HFFc6 (cell line): ENCODE results near the gene GZMB. TPM values are rescaled to one million over a fixed set of nuclear protein-coding genes. Genes with fewer than 3 reads are reported as not detected.

Source experiments
- DNase-seq: peaks from one replicate; pipeline ENCODE4 v3.0.0-alpha.2; 2018
- H3K27ac Mint-ChIP-seq: 2 replicates; pipeline ENCODE4 v1.8.0; 2020; ENCODE audit warnings: mild to moderate bottlenecking, mixed read lengths
- H3K27me3 Mint-ChIP-seq: 2 replicates; pipeline ENCODE4 v1.8.0; 2021; ENCODE audit warnings: mild to moderate bottlenecking, moderate library complexity, mixed read lengths; ENCODE audit not compliant: insufficient read depth
- H3K36me3 Mint-ChIP-seq: 2 replicates; pipeline ENCODE4 v1.8.0; 2021; ENCODE audit warnings: low read depth, mixed read lengths
- H3K4me1 Mint-ChIP-seq: 2 replicates; pipeline ENCODE4 v1.8.0; 2020; ENCODE audit warnings: low read depth, mixed read lengths
- H3K4me3 Mint-ChIP-seq: 2 replicates; pipeline ENCODE4 v1.8.0; 2020; ENCODE audit warnings: mild to moderate bottlenecking, moderate library complexity, mixed read lengths
- H3K9me3 Mint-ChIP-seq: 2 replicates; pipeline ENCODE4 v1.8.0; 2020; ENCODE audit warnings: mild to moderate bottlenecking, mixed read lengths
- CTCF ChIP-seq: fragments of 200-600 bp; sonication (generic); IDR thresholded peaks from 2 replicates; pipeline ENCODE4 v1.5.0; 2021; ENCODE audit warnings: antibody characterized with exemption, mild to moderate bottlenecking
- total RNA-seq, 6 experiments: library from RNA; stranded (reverse); fragmentation: NEBNext Ultra II Directional; extraction: Animal tissue kit (Norgen Biotek cat#: 25700); gene quantifications; 2 replicates in 1 of 6; 3 replicates in 5 of 6; pipeline ENCODE4 v1.2.3, GENCODE V29; 2021

GZMB gene
- total RNA-seq, 6 experiments from 2014 or later = not detected

- Mint-ChIP-seq H3K4me1 (no peaks in the 10 kb centered on the region), H3K27me3 (peaks cover 1% of the 10 kb centered on the region; the same call in 1 of the 2 replicates), H3K9me3 (peaks cover 46% of the 10 kb centered on the region), H3K4me3 (no peak overlapping the region), H3K36me3 (no peaks in the 10 kb centered on the region), H3K27ac (no peak overlapping the region)
- no peak for TF ChIP-seq CTCF
- no peak for DNase-seq
Observed at GRCh38 chr14:24613241-24613640, 20.7 kb downstream of the GZMB start.

DNA sequence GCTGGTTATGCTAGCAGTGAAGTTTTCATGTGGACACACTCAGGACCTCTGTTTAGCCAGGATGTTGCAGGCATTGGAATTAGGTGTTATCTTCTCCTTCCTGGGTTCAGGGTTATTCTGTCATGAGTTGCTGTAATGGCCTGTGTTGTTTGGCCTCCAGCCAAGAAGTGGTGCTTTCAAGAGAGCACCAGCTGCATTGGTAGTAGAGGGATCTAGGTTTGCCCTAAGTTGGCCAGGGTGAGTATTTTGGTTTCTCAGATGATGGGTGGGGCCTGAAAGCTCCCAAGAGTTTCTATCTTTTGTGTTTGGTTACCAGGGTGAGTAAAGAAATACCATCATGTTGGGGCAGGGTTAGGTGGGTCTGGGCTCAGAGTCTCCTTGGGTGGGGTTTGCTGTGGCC is 21.8 kb downstream of the GZMB start:
- TF ChIP-seq CTCF = no peak
- Mint-ChIP-seq H3K27ac (no peak overlapping the region), H3K4me1 (no peaks in the 10 kb centered on the region), H3K36me3 (no peaks in the 10 kb centered on the region), H3K4me3 (no peak overlapping the region), H3K9me3 (peaks cover 52% of the 10 kb centered on the region), H3K27me3 (peaks cover 2% of the 10 kb centered on the region; the same call in 1 of the 2 replicates)
- DNase-seq = no peak

- no peak within 1 kb of the TSS for H3K4me3 Mint-ChIP-seq
- TF ChIP-seq CTCF = no peak
- H3K27me3 Mint-ChIP-seq = peaks cover 2% of the 10 kb centered on the region; the same call in 1 of the 2 replicates
- no peak for DNase-seq
- H3K9me3 Mint-ChIP-seq = peaks cover 66% of the 10 kb centered on the region
- no peaks in the 10 kb centered on the region for H3K36me3 Mint-ChIP-seq
- no peaks in the 10 kb centered on the region for H3K4me1 Mint-ChIP-seq
- H3K27ac Mint-ChIP-seq = no peak within 1 kb of the TSS
Observed at GRCh38 chr14:24609655-24610344, 24.2 kb downstream of the GZMB start, which contains the start of gene GZMH. GZMH (minus strand) TSS chr14:24609685; CDS start chr14:24609613, 72 bp downstream.

DNA sequence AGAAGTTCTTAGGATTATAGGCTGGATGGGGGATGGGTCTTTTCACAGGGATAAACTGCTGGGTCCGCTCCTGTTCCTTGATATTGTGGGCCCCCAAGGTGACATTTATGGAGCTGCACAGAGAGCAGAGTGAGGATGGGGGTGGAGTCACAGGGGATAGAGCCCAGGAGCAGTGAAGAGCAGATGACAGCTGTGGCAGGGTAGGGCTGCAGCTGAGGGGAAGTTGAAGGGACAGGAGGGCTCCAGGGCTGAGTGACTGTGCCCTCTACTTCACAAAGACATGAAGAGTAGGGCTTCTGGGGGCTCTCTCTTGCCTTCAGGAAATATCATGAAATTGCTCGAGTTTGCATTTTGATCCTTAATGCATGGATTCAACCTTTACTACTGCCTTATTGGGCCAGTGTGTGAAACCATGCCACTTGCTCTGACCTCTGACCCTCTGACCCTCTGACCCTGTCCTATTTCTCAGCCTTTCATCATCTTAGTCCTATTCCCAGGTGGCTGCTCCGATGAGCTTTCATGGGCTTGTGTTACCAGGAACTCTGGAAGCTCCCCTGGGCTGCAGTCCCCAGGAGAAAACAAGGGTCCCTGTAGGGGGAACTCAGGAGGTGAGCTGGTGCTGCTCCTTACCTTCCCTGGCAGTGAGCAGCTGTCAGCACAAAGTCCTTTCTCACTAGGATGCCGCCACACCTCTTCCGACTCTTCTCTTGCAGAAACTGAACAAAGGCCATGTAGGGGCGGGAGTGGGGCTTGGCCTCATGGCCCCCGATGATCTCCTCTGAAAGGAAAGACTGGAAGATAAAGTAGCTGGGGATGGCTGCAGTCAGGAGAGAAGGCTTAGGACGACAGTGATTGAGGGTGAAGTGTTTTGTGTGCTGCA is 26.1 kb downstream of the GZMB start:
- no peak for DNase-seq
- no peak for TF ChIP-seq CTCF
- H3K9me3 Mint-ChIP-seq = peaks cover 52% of the 10 kb centered on the region
- H3K4me1 Mint-ChIP-seq = no peaks in the 10 kb centered on the region
- H3K4me3 Mint-ChIP-seq = no peak overlapping the region
- no peaks in the 10 kb centered on the region for H3K36me3 Mint-ChIP-seq
- no peak overlapping the region for H3K27ac Mint-ChIP-seq
- peaks cover 2% of the 10 kb centered on the region; the same call in 1 of the 2 replicates for H3K27me3 Mint-ChIP-seq

DNA sequence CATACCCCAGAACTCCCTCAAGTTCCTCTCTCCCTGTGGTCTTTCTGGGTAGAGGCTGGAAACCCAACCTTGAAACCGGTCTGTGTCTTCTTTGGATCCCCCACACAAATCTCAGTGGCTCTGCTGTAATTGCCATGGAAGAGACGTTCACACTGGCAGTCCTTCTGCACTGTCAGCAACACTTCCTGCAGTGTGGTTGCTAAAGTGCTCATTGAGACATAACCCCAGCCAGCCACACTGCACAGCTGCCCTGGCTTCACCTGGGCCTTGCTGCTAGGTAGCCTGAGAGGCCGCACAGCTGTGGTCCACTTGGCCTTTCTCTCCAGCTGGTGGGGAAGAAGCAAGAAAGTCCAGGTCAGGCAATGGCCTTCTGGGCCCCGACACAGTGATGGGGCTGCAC is 26.9 kb downstream of the GZMB start:
- H3K9me3 Mint-ChIP-seq = peaks cover 45% of the 10 kb centered on the region
- H3K27me3 Mint-ChIP-seq = peaks cover 2% of the 10 kb centered on the region; the same call in 1 of the 2 replicates
- no peak overlapping the region for H3K4me3 Mint-ChIP-seq
- no peaks in the 10 kb centered on the region for H3K36me3 Mint-ChIP-seq
- no peak overlapping the region for H3K27ac Mint-ChIP-seq
- no peaks in the 10 kb centered on the region for H3K4me1 Mint-ChIP-seq
- no peak for TF ChIP-seq CTCF
- DNase-seq = no peak
